Prostate gland (tissue), 2 donors: ENCODE measurements around the gene DCLK2.

Experiments used
- POLR2A ChIP-seq: fragments of 450-650 bp; IDR thresholded peaks from one replicate; pipeline ENCODE4 v1.6.1; 2016; ENCODE audit warnings: antibody characterized with exemption, mild to moderate bottlenecking
- TF ChIP-seq, protein P1 (sequence below), 4 experiments: fragments of 200-600 bp in 2 of 4; fragments of 450-650 bp in 2 of 4; sonication (generic) in 2 of 4; IDR thresholded peaks; 1 replicate in 3 of 4; 2 replicates in 1 of 4; pipeline ENCODE4 v1.5.1; 2016 to 2019; ENCODE audit warnings: antibody characterized with exemption in 4 of 4, mild to moderate bottlenecking in 2 of 4, moderate library complexity in 2 of 4

DNA sequence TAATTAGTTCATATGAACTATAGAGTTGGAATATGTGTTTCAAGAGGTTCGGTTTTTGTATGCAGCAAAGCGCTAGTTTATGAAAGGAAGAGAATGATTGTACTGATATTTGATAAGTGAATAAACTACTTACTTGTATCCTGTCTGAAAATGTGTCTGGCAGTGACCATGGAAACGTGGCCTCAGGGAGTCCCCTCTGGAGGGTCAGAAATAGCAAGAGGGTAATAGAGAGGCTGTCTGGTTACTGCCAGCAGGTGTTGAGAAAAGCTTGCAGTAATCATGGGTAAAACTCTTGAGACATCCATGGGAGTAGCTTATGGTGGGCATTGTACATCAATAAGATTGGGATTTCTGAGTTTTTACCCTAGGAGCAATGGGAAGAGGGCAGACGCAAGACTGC lies 77.1 kb downstream of the DCLK2 start:
- TF ChIP-seq, protein P1, sequence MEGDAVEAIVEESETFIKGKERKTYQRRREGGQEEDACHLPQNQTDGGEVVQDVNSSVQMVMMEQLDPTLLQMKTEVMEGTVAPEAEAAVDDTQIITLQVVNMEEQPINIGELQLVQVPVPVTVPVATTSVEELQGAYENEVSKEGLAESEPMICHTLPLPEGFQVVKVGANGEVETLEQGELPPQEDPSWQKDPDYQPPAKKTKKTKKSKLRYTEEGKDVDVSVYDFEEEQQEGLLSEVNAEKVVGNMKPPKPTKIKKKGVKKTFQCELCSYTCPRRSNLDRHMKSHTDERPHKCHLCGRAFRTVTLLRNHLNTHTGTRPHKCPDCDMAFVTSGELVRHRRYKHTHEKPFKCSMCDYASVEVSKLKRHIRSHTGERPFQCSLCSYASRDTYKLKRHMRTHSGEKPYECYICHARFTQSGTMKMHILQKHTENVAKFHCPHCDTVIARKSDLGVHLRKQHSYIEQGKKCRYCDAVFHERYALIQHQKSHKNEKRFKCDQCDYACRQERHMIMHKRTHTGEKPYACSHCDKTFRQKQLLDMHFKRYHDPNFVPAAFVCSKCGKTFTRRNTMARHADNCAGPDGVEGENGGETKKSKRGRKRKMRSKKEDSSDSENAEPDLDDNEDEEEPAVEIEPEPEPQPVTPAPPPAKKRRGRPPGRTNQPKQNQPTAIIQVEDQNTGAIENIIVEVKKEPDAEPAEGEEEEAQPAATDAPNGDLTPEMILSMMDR (IDR thresholded peaks at IDR 0.05): no peak
- no peak for TF ChIP-seq POLR2A
